SK-N-MC (cell line): Measurements from ENCODE around the gene LCP2.

Source experiments
- EZH2 ChIP-seq: fragments of 200-600 bp; sonication (generic); IDR thresholded peaks from one replicate; pipeline ENCODE4 v1.6.1; 2017; ENCODE audit warnings: antibody characterized with exemption
- FOXP2 ChIP-seq: optimal IDR thresholded peaks from 2 replicates; pipeline ENCODE3; 2011; ENCODE audit warnings: mild to moderate bottlenecking, moderate library complexity; ENCODE audit not compliant: insufficient read depth; ENCODE audit errors: extremely low read length, control extremely low read depth

GRCh38 chr5:170219615-170220014 is 78.0 kb downstream of the LCP2 start:
- no peak for TF ChIP-seq EZH2
- TF ChIP-seq FOXP2 = no peak
